HG03354 (cell line): Measurements from ENCODE around the gene NRXN3.

ENCODE experiments used
- ATAC-seq: cut with Tn5 transposase; IDR thresholded peaks from one replicate; pipeline ENCODE4 v1.9.1; 2021; ENCODE audit warnings: mild to moderate bottlenecking; ENCODE audit not compliant: unreplicated experiment, poor library complexity, severe bottlenecking

NRXN3 gene

GRCh38 chr14:78737601-78738000, 567.4 kb downstream of the NRXN3 start:
- no peak for ATAC-seq

DNA sequence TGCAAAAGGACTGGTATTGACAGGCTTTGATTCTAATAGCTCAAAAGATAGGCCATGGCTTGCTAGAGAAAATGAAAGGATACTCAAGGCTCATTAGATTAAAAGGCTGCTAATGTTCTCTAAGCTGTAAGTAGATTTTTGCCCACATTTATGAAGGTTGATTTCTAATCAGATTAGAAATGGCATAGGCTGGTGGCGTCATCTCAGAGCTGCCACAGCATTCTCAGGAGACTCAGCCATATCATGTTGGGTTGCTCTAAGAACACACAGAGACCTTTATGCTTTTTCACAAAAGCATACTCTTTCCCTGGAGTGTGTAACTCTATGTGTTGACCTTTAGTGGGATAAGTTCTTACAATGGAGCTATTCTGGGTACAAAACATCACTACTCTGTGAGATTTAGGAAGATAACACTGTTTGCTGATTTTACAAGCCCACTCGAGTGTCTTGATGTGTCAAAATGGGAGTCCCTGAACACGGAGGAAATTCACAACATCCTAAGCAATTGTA, 576.0 kb downstream of the NRXN3 start:
- no peak for ATAC-seq

DNA sequence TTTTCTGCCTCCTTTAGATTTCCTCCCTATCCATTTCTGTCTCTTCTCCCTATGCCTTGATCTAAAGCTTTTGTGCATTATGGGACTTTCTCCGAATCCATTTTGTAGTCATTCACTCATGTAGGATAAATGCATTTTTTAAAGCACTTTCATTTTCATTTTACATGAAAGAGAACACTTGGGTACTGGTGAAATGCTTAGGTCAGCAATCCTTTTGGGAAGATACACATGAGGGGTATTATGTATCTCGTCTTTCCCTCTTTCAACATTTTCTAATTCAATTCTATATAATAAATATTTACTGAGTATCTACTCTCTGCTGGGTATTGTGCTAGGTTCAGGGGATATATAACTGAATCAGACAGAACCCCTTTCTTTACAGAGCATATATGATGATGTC, 577.6 kb downstream of the NRXN3 start:
- no peak for ATAC-seq

DNA sequence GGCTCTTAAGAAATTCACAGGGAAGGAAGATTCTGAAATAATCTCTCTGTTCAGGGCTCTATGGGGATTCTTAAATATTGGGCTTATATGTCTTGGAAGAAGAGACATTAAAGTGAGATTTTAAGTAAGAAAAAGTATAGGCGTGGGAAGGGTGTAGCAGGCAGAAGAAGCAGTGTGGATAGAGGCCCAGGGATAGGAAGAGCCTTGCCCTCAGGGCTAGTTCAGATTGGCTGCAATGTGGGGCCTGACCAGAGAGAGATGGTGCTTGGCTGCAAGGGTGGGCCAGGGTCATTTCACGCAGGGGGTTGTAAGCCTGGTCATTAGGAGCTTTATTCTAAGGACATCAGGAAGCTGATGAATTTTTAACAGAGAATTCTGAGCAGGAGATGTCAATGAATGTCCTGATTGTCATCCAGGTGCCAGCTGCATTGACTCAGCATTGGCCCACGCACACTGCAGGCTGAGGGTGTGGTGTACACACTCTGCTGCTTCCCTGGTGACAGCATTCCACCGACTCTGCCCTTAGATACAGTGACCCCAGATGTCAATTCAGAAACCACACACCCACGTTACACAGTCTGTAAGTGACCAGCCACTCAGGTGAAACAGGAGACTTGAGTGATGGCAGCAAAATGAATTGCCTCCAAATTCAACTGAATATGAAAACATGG, 582.5 kb downstream of the NRXN3 start:
- ATAC-seq = no peak

DNA sequence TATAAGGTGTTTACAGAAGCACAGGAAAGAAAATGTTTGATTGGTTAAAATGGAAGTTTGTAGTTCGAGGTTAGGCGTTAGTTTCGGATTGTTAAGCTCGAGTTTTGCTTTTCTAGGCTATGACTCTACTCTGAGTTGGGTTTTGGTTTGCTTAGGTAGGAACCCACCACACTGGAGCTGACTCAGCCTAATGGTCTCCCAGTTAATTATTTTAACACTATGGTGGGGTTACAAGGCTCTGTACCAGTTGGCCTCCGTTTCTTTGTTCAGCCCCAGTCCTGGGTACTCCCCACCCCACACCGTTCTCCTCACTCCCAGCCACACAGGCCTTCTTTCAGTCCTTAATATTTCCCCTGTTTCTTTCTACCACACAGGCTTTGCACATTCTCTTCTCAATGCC, 583.9 kb downstream of the NRXN3 start:
- no peak for ATAC-seq

DNA sequence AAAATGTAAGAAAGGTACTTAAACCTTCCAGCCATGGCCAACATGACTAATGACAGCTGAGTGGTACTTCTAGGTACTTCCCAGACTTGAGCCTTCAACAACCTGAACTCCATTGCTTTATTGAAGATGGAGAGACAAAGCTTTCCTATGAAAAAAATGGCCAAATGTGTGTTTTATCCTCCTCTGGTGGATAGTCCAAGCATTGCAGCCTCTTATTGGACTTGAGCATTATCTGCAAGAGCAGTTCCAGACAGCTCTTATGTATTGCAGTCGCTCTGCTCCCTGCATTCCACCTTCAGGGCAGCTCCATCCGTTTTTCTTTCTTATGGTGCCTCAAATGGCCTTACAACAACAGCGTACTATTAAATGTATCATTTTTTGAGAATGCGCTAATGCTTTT, 588.2 kb downstream of the NRXN3 start:
- peak; percentile 80 for ATAC-seq

GRCh38 chr14:78762331-78762730, 592.2 kb downstream of the NRXN3 start:
- no peak for ATAC-seq

DNA sequence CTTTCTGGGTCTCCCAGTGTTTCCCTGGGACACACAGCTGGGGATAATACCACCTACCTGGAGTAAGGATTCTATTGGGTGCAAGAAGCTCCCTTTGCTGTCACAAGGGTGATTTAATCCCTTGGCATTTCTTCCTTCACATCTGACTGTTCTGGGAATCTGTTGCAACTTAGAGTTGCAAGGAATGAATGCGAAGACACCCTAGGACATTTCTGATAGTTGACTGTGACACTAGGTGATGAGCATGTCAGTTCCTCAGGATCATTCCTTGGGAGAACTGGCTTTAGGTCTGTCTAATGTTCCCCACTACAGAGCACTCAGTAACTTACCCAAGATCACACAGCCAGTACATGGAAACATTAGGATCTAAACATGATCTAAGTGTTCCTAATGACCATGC, 593.6 kb downstream of the NRXN3 start:
- no peak for ATAC-seq

- no peak for ATAC-seq
Observed at GRCh38 chr14:78764240-78764639, 594.1 kb downstream of the NRXN3 start.

- no peak for ATAC-seq
Observed at GRCh38 chr14:78764645-78765044, 594.5 kb downstream of the NRXN3 start.

DNA sequence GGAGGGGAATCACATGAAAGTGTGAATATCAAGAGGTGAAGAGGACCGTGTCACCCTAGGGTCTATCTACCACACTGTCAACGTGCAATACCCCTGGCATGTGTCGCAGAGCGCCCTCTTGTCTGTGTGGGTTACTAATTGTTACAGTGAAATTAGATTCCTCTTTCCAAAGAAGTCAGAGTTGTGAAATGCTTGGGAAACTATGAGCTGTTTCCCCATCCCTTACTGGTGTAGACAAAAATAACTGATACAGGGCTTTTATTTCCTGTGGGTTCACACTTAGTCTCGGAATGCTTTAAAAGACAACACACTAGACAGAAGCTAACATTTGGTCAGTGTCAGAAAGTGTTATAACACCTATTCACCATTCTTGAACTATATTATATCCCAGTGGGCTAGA, 597.3 kb downstream of the NRXN3 start:
- no peak for ATAC-seq

- no peak for ATAC-seq
Observed at GRCh38 chr14:78782551-78782950, 612.4 kb downstream of the NRXN3 start.

DNA sequence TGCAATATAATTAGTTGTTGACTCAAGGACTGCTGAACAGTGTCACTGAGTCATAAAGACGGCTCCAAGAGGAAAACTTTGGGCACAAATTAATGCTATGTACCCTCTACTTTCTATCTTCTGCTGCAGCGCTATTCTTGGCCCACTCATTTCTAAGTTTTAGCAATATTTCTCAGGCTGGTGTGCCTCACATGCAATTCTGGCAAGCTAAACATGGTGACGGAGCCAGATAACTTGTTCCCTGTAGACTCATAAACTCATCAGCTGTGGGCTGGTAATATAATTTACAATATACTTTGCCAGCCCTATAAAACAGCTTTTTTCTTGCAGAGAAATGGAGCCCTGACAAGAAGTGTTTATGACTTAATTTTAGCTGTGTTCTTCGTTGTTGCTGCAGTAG, 615.1 kb downstream of the NRXN3 start:
- ATAC-seq = no peak

GRCh38 chr14:78788467-78789360, 618.5 kb downstream of the NRXN3 start:
- no peak for ATAC-seq

DNA sequence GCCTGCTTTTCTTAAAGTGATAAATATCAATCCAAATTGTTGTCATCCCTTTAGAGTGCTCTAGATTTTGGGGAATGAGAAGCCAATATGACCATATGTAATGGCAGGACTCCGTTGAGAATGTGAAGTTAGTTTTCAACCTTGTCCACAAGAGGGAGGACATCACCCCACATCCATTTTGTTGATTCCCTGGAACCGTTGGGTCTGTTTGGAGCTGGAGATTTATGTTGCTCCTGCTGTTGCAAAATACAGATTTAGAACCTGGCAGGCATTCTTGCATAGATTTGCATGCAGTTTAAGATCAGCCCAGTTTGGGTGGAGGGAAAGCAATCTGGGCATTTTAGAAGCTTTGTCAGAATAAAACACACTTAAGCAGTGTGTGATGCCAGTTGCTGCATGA, 620.1 kb downstream of the NRXN3 start:
- no peak for ATAC-seq

DNA sequence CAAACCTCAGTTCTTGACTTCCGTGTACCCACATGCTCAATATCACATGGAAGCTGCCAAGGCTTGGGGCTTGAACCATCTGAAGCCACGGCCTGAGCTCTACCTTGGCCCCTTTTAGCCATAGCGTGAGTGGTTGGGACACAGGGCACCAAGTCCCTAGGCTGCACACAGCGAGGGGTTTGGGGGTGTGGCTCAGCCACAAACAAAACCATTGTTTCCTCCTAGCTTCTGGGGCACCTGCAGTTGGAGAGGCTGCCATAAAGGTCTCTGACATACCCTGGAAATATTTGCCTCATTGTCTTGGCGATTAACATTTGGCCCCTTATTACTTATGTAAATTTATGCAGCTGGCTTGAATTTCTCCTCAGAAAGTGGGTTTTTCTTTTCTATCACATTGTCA, 628.6 kb downstream of the NRXN3 start:
- ATAC-seq = no peak

GRCh38 chr14:78805570-78805969, 635.4 kb downstream of the NRXN3 start:
- no peak for ATAC-seq

DNA sequence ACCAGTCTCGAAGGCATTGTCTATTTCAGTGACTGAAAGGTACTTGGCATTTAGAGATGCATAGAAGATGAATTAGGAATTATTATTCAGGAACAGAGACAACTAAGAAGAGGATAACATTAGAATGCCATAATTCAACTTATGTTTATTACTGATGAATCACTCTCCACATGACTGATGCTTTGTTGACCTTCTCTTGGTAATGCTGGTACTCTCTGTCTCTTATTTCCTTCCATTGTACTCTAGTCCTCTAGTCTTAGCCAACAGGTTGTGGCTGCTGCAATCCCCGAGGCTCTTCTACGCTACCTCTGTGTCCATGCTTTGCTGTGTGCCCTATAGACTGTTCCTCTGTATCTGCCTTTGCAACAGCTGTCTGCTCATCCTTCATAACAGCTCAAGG, 652.9 kb downstream of the NRXN3 start:
- no peak for ATAC-seq

- no peak for ATAC-seq
Observed at GRCh38 chr14:78823516-78823915, 653.3 kb downstream of the NRXN3 start.

DNA sequence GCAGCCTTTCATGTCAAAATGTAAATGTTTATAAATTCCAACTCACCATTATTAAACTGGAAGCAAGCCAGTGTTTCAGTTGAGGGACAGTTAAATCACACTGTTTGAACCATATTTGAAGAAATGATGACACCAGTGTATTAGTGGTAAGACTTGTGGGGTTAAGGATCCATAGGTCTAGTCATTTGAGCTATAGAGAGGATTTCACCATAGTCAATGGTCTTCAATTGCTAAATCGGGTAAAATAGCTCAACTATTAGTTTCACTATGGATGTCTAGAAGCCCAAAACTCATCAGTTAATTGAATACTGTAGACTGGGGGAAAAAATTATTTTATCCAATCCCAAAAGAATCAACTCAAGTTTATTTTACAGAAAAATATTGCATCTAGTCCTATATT, 659.1 kb downstream of the NRXN3 start:
- ATAC-seq = peak; percentile 97
